ENCODE results near the gene ITPKC. TPM values are rescaled to one million over a fixed set of nuclear protein-coding genes. Genes with fewer than 3 reads are reported as not detected.

ITPKC gene
- 5.7 TPM for total RNA-seq

DNA sequence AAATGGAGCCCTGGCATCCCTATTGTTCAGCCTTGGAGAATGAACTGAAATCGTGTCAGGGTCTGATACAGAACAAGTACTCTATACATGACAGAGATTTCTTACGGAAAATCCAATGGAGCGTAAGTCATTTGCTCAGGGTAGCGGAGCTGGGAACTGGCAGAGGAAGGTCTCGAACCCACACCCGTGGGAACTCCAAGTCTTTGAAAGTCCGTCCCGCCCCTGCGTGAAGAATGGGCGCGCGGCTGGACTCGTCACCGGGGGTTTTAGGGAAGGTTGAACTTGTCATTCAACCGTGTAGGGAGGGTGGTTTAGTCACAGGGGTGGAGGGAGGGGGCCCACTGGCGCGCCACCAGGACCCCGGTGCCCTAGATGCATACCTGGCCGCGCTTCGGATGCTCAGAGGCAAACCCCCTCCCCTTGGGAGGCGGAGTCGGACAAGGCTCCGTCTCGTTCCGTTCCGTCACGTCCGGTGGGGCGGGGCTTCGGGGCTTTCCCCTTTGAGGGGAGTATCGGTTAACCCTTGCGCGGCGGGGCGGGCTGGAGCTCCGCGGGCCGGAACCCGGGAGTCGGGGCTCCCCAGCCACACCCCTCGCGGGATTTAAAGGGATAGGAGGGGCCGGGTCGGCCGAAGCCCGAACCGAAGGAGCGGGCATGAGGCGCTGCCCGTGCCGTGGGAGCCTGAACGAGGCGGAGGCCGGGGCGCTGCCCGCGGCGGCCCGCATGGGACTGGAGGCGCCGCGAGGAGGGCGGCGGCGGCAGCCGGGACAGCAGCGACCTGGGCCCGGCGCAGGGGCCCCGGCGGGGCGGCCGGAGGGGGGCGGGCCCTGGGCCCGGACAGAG is at the start of gene ITPKC, which contains the start of gene COQ8B:
TSS of gene ITPKC (plus strand) at position 631 of the 843 bp plus-strand sequence. CDS start at position 655, 24 bp downstream.
TSS of gene COQ8B (minus strand) at position 405 of the 843 bp plus-strand sequence. CDS start 2,254 bp downstream, outside the sequence.
- FAIRE-seq = no peak

GRCh38 chr19:40667602-40668001 is 49.3 kb upstream of the ITPKC start:
- no peak for FAIRE-seq
- DNase-seq (ENCODE audit: low spot score in 2 of 2) = no peak

More for the DNA sequence above, at the start of gene ITPKC, which contains the start of gene COQ8B:
- DNase-seq (ENCODE audit: low spot score in 2 of 2) = peak; percentile 99

- no peak for DNase-seq (ENCODE audit: low spot score in 2 of 2)
- FAIRE-seq = no peak
These were observed 47.8 kb upstream of the ITPKC start for GRCh38 chr19:40668991-40669614.

DNA sequence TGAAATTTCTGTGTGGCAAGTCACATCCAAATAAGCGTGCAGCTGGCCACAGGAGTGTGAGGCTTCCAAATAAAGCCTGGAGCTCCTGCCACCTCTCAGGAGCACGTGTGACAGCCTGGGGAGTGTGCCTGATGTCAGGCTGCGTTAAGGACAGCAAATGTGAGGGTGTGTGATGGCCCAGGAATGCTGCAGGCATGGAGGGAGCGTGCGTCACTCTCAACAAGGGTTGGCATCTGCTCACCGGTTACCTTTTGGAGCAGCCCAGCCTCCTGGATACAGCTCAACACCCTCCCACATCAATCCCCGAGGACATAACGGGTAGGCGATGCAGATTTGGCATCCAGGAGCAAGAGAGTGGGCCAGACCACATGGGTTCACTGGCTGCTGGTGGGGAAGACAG is 45.5 kb upstream of the ITPKC start:
- DNase-seq (ENCODE audit: low spot score in 2 of 2) (no peak), FAIRE-seq (no peak)

DNA sequence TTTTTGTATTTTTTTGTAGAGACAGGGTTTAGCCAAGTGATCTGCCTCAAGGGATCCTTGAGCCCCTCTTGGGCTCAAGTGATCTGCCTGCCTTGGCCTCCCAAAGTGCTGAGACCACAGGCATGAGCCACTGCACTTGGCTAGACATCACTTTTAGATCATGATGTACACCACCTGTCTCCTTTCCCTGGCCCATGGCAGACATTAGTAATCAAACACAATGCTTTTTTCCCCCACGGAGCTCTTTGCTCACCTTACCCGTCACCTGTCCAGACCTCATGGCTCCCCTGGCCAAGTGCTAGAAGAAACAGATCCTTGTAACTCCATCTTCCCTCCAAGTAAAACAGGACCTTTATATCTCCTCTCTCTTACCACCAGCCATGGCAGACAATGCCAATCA is 44.9 kb upstream of the ITPKC start:
- DNase-seq (ENCODE audit: low spot score in 2 of 2) = no peak

DNA sequence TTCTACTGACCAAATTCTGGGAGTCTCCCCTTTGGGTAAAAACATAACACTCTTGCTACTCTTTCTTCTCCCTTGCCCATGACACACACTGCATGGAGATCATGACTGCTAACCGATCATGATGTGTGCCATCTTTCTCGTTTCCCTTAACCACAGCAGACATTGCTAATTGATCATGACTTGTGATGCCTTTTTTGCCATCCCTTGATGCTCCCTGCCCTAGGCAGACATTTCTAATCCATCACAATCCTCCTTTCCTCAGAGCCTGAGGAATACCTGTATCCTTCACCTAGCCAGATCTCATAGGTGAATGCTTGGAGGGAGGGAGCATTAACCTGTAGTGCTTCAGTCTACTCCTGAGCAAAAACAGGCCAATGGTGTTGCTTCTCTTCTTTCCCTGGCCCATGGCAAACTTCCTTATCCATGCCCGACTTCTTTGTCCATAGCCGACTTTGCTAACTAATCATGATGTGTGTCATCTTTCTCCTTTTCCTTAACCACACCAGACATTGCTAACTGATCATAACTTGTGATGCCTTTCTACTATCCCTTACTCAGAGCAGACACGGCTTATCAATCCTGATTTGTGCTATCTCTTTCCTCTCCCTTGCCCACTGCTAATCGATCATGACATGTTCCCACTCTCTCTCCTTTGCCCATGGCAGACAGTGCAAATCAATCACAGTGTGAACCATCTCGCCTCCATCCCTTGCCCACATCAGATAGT is 44.2 kb upstream of the ITPKC start:
- FAIRE-seq (no peak), DNase-seq (ENCODE audit: low spot score in 2 of 2) (no peak)

More for the DNA sequence above, 44.9 kb upstream of the ITPKC start:
- FAIRE-seq = no peak

- no peak for FAIRE-seq
These were observed 43.5 kb upstream of the ITPKC start for GRCh38 chr19:40673397-40673796.

DNA sequence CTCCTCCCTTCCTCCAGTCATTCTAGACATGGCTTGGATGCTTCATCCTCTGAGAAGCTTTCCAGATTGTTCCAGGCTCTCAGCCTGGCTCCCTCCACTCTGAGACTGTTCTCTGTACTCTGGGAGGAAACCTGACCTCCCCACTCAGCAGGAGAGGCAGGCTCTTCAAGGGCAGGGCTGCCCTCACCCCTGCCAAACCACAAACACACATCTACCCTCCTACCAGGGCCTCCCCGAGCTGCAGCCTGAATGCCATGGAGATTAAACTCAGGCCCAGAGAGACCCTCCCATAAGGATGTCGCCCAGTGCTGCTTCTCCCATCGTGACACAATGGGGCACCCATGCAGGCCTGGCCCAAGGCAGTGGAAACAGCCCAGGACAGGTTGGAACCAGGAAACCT is 42.6 kb upstream of the ITPKC start:
- DNase-seq (ENCODE audit: low spot score in 2 of 2) (no peak), FAIRE-seq (no peak)

More at GRCh38 chr19:40673397-40673796, 43.5 kb upstream of the ITPKC start:
- DNase-seq (ENCODE audit: low spot score in 2 of 2) = no peak

GRCh38 chr19:40677156-40677555 is 39.8 kb upstream of the ITPKC start:
- DNase-seq (ENCODE audit: low spot score in 2 of 2) (no peak), FAIRE-seq (no peak)

- FAIRE-seq (no peak), DNase-seq (ENCODE audit: low spot score in 2 of 2) (no peak)
These were observed 35.9 kb upstream of the ITPKC start for GRCh38 chr19:40681039-40681438.

GRCh38 chr19:40682431-40682964 is 34.4 kb upstream of the ITPKC start:
- no peak for FAIRE-seq
- DNase-seq (ENCODE audit: low spot score in 2 of 2) = peak; percentile 33 to 54

DNA sequence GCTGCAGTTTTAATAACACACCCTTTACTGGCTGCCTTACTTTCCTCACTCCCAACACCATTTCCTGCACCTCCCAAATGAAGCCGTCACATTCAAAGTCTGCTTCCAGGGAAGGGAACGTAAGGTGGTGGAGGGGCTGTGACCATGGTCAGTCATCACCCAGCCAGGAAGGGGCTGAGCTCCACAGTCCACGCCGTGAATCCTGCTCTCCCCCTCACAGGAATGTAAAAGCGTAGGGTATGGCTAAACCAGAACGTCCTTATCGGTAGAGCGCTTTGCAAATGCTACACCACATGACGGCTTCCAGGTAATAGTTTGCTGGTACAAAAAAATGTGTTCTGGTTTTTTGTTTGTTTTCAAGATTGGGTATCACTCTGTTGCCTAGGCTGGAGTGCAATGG is 33.5 kb upstream of the ITPKC start:
- DNase-seq (ENCODE audit: low spot score in 2 of 2) (peak in 1 of 2 donors; percentile 6), FAIRE-seq (no peak)

GRCh38 chr19:40684280-40684679 is 32.6 kb upstream of the ITPKC start:
- DNase-seq (ENCODE audit: low spot score in 2 of 2) (peak in 1 of 2 donors; percentile 28), FAIRE-seq (no peak)

- FAIRE-seq = no peak
- DNase-seq (ENCODE audit: low spot score in 2 of 2) = peak in 1 of 2 donors; percentile 24
These were observed 31.8 kb upstream of the ITPKC start for GRCh38 chr19:40685016-40685526.

DNA sequence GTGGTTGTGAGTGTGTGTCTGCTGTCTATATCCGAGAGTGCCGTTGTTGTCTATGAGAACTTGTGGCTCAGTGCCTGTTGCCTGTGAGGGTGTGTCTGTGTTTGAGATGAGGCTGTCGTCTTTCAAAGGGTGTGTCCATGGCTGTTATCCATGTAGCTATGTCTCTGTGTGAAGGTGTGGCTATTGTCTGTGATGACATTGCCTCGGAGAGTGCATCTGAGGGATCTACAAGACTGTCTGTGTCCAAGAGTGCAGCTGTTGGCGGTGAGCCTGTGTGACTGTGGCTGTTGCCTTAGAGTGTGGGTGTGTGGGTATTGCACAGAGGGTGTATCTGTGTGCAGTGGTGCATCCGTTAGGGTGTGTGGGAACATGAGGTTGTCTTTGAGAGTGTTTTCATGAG is 31.3 kb upstream of the ITPKC start:
- FAIRE-seq = no peak
- DNase-seq (ENCODE audit: low spot score in 2 of 2) = peak in 1 of 2 donors; percentile 25

- no peak for FAIRE-seq
- DNase-seq (ENCODE audit: low spot score in 2 of 2) = peak in 1 of 2 donors; percentile 14
These were observed 29.9 kb upstream of the ITPKC start for GRCh38 chr19:40686882-40687524.

GRCh38 chr19:40687525-40688016 is 29.3 kb upstream of the ITPKC start:
- FAIRE-seq = no peak
- DNase-seq (ENCODE audit: low spot score in 2 of 2) = peak in 1 of 2 donors; percentile 10

- DNase-seq (ENCODE audit: low spot score in 2 of 2) = peak in 1 of 2 donors; percentile 14
- no peak for FAIRE-seq
These were observed 28.6 kb upstream of the ITPKC start for GRCh38 chr19:40688309-40688708.

DNA sequence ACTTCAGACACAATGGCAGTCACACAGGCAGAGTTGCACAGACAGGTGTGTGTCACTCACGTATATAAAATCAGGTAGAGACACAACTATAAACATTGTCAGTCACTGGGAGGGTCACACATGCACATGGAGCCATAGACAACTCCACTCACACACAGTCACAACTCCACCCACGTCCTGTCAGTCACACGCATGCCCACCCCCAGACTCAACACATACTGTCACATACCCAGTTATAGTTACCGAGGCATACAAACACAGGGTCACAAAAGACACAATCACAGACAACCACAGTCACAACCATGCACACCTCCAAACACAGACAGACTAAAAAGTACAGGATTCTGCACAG is 27.9 kb upstream of the ITPKC start:
- DNase-seq (ENCODE audit: low spot score in 2 of 2) = no peak

More for the DNA sequence above, 27.9 kb upstream of the ITPKC start:
- no peak for FAIRE-seq

Measured in frontal cortex (tissue), 4 donors.